ENCODE measurements around the gene CTPS2.

- TF ChIP-seq POLR2AphosphoS5 (IDR thresholded peaks at IDR 0.05; ENCODE audit: low read depth, low read length) (no peak), SIN3A (IDR thresholded peaks at IDR 0.05; ENCODE audit: borderline replicate concordance, insufficient read depth, low read length) (no peak), TAF1 (IDR thresholded peaks at IDR 0.05; ENCODE audit: borderline replicate concordance, insufficient read depth, low read length) (no peak)
- TF ChIP-seq, protein P1, sequence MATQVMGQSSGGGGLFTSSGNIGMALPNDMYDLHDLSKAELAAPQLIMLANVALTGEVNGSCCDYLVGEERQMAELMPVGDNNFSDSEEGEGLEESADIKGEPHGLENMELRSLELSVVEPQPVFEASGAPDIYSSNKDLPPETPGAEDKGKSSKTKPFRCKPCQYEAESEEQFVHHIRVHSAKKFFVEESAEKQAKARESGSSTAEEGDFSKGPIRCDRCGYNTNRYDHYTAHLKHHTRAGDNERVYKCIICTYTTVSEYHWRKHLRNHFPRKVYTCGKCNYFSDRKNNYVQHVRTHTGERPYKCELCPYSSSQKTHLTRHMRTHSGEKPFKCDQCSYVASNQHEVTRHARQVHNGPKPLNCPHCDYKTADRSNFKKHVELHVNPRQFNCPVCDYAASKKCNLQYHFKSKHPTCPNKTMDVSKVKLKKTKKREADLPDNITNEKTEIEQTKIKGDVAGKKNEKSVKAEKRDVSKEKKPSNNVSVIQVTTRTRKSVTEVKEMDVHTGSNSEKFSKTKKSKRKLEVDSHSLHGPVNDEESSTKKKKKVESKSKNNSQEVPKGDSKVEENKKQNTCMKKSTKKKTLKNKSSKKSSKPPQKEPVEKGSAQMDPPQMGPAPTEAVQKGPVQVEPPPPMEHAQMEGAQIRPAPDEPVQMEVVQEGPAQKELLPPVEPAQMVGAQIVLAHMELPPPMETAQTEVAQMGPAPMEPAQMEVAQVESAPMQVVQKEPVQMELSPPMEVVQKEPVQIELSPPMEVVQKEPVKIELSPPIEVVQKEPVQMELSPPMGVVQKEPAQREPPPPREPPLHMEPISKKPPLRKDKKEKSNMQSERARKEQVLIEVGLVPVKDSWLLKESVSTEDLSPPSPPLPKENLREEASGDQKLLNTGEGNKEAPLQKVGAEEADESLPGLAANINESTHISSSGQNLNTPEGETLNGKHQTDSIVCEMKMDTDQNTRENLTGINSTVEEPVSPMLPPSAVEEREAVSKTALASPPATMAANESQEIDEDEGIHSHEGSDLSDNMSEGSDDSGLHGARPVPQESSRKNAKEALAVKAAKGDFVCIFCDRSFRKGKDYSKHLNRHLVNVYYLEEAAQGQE (IDR thresholded peaks at IDR 0.05; ENCODE audit: insufficient read depth in 1 of 2, low read depth in 2 of 2, low read length in 2 of 2) = no peak
Observed at GRCh38 chrX:16649858-16650257, 62.6 kb downstream of the CTPS2 start, which contains the start of gene S100G.

Measured in PFSK-1 (cell line).